ENCODE results near the gene NXT1. TPM values are rescaled to one million over a fixed set of nuclear protein-coding genes. Genes with fewer than 3 reads are reported as not detected.
A peak's percentile ranks its signal among the peaks of the same experiment; 100 is the strongest.

Gene NXT1
- total RNA-seq, 2 donors from 2014 or later = 16.1 to 19.1 TPM

- Histone ChIP-seq H3K9me3 (no peaks in the 10 kb centered on the region), H3K27ac (no peak overlapping the region), H3K36me3 (no peaks in the 10 kb centered on the region), H3K27me3 (no peaks in the 10 kb centered on the region), H3K4me3 (no peak overlapping the region), H3K4me1 (peaks cover 0 to 8% of the 10 kb centered on the region in 2 donors)
- TF ChIP-seq CTCF (IDR thresholded peaks at IDR 0.05) = no peak
- DNase-seq (ENCODE audit: low spot score) = no peak
Observed at GRCh38 chr20:23337312-23337711, 13.3 kb upstream of the NXT1 start.

GRCh38 chr20:23339986-23340385 is 10.6 kb upstream of the NXT1 start:
- Histone ChIP-seq H3K4me1 (no peaks in the 10 kb centered on the region), H3K4me3 (no peak overlapping the region), H3K36me3 (no peaks in the 10 kb centered on the region), H3K27ac (no peak overlapping the region), H3K27me3 (no peaks in the 10 kb centered on the region), H3K9me3 (no peaks in the 10 kb centered on the region)
- DNase-seq (ENCODE audit: low spot score) = no peak
- TF ChIP-seq CTCF (IDR thresholded peaks at IDR 0.05) = no peak

GRCh38 chr20:23340524-23340923 is 10.1 kb upstream of the NXT1 start:
- Histone ChIP-seq H3K27ac (no peak overlapping the region), H3K9me3 (no peaks in the 10 kb centered on the region), H3K4me1 (no peaks in the 10 kb centered on the region), H3K27me3 (no peaks in the 10 kb centered on the region), H3K4me3 (no peak overlapping the region), H3K36me3 (no peaks in the 10 kb centered on the region)
- peak; percentile 85 for DNase-seq (ENCODE audit: low spot score)
- peak; percentile 61 to 78 for TF ChIP-seq CTCF (IDR thresholded peaks at IDR 0.05)

GRCh38 chr20:23341073-23341472 is 9.5 kb upstream of the NXT1 start:
- H3K36me3 ChIP-seq = no peaks in the 10 kb centered on the region
- no peak for TF ChIP-seq CTCF (IDR thresholded peaks at IDR 0.05)
- no peaks in the 10 kb centered on the region for H3K27me3 ChIP-seq

DNA sequence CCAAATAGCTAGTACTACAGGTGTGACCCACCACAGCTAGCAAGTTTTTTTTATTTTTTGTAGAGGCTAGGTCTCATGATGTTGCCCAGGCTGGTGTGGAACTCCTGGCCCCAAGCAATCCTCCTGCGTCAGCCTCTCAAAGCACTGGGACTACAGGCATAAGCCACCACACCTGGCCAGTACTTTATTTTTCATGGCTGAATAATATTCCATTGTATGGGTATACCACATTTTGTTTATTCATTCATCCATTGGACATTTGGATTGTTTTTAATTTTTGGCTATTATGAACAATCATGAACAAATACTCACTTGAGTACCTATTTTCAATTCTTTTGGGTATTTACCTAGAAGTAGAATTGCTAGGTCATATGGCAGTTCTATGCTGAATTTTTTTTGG is 7.0 kb upstream of the NXT1 start:
- DNase-seq (ENCODE audit: low spot score) = no peak
- no peaks in the 10 kb centered on the region for H3K4me1 ChIP-seq
- H3K9me3 ChIP-seq = no peaks in the 10 kb centered on the region
- no peak for TF ChIP-seq CTCF (IDR thresholded peaks at IDR 0.05)
- H3K27ac ChIP-seq = no peak overlapping the region
- no peaks in the 10 kb centered on the region for H3K27me3 ChIP-seq
- no peaks in the 10 kb centered on the region for H3K36me3 ChIP-seq
- H3K4me3 ChIP-seq = no peak overlapping the region

More at GRCh38 chr20:23341073-23341472, 9.5 kb upstream of the NXT1 start:
- no peak overlapping the region for H3K4me3 ChIP-seq
- H3K4me1 ChIP-seq = no peaks in the 10 kb centered on the region
- no peak for DNase-seq (ENCODE audit: low spot score)
- H3K27ac ChIP-seq = no peak overlapping the region
- H3K9me3 ChIP-seq = no peaks in the 10 kb centered on the region

- no peak for DNase-seq (ENCODE audit: low spot score)
- H3K4me3 ChIP-seq = no peak overlapping the region
- H3K4me1 ChIP-seq = peaks cover 0 to 3% of the 10 kb centered on the region in 2 donors
- H3K27ac ChIP-seq = no peak overlapping the region
- H3K36me3 ChIP-seq = no peaks in the 10 kb centered on the region
- no peak for TF ChIP-seq CTCF (IDR thresholded peaks at IDR 0.05)
- H3K27me3 ChIP-seq = no peaks in the 10 kb centered on the region
- H3K9me3 ChIP-seq = no peaks in the 10 kb centered on the region
Observed at GRCh38 chr20:23344336-23344735, 6.3 kb upstream of the NXT1 start.
